HL-60/S4 treated with retinoic acid at 250 ng/mL for 4 days and 3 days (cell line): Measurements from ENCODE around the gene CAPN1.
"Not testable (repeated sequence)": the region's sequence is repeated elsewhere in the genome, so short reads cannot be mapped to it uniquely, and the experiment has no call there.

ENCODE experiments used
- in situ Hi-C: fragments of 300-500 bp; cut with MboI; formaldehyde crosslinking; loops from 2 replicates; pipeline ENCODE4 v1.7.0; 2022; ENCODE audit warnings: low sequenced_read_pairs

CAPN1 gene

DNA sequence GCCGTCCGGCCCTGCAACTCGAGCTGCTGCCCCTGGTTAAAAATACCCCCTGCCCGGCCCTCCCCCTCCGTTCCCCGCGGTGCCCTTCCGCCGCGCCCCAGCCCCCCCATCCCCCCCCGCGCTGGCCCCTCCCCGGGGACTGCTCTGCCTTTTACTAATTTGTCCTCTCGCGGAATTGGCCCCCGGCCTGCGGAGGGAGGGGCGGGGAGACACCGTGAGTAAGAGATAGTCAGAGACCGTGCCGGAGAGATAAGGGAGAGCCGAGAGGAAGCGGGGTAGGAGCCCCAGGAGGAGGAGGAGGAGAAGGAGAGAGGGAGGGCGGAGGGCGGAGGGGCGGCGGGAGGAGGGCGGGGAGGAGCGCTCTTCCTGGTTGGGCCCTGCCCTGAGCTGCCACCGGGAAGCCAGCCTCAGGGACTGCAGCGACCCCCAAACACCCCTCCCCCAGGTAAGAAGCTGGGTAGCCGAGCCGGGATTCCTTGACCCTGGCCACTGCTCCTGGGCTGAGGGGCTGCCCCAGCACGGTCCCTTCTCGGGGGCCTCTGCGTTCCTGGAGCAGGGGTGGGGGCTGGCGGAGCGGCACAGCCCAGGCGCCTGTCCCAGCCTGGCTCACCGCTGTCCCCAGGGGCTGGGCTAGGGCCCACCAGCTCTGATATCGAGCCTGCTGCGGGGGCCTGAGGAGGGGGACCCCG, at the start of gene CAPN1:
TSS of gene CAPN1 (plus strand) at position 360 of the 689 bp plus-strand sequence. CDS start 774 bp downstream, outside the sequence.
- in situ Hi-C loops, result no loop called here

DNA sequence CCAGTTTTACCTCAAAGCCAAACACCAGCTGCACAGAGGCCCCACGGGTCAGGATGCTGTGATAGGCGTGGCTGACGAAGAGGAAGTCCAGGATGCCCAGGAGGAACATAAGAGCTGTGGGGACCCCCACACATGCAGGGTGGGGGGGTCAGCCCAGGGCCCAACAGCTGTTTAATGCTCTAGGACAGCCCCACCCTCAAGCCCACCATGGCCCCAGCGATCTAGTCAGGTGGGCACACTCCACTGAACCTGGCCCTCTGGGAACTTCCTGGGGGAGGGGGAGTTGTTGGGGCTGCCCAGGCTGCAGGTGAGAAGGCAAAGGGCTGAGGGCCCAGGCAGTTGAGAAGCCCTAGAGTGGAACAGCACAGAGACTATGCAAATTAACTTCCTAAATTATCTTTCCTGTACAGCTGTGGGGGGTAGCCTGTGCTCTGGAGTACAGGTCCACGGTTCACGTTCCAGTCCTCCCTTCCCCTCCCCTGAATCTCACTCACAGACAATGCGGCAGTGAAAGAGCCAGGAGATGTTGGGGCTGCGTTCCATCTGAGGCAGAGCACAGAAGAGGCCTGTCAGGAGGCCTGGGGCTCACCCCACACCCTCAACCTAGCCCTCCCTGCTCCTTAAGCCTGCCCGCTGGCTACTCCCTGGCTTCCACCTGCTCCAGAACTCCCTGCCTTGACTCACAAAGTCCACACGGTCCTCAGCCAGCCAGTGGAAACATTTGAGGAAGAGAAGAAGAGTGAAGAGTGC, 49.3 kb upstream of the CAPN1 start:
- in situ Hi-C loops, result no loop called here

DNA sequence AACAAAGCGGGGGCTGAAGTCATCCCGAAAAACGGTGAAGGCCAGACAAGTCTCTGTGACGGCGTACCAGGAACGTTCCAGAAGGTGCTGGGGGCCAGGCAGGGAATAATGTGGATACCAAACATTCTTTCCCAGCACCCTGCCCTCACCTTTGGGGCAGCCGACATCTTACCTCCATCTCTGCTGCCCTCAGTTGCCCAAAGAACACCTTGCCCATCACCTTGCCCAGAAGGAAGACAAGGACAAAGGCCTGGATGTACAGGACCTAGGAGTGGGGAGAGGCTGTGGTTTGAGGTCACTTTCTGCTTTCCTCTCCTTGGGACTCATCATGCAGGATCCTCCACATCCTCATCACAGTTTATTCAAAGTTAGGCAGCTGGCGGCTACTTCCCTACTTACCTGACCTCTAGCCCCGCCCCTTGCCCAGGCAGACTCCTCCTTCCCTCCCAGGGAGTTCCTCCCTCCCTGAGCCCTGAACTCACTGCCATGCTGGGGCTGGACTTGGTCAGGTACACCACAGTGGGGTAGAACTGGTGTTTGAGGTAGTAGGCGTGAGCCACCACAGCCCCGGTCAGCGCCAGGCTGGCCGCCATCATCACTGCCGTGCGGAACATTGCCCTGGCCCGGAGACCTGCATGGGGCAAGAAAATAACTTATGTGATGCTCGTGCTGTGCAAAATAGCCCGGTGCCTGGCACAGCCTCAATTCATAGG, 48.6 kb upstream of the CAPN1 start:
- in situ Hi-C loops, result no loop called here

DNA sequence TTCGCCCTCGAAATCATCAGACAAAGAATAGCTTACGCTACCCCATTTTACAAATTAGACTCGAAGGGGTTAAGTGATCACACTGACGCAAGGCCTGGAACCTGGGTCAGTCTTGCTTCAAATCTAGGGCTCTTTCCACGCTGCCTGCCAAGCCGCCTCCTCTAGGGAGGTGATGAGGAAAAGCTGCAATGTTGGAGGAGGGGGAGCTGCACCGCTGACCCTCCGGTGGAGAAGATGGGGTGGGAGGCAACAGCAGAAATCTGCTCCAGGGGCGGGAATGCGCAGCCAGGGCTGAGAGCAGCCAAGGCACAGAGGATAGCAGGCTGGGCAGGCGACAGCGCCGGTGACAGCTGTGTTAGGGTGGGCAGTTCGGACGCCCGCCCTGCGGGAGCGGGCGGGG, 48.0 kb upstream of the CAPN1 start:
- in situ Hi-C loops, result no loop called here

DNA sequence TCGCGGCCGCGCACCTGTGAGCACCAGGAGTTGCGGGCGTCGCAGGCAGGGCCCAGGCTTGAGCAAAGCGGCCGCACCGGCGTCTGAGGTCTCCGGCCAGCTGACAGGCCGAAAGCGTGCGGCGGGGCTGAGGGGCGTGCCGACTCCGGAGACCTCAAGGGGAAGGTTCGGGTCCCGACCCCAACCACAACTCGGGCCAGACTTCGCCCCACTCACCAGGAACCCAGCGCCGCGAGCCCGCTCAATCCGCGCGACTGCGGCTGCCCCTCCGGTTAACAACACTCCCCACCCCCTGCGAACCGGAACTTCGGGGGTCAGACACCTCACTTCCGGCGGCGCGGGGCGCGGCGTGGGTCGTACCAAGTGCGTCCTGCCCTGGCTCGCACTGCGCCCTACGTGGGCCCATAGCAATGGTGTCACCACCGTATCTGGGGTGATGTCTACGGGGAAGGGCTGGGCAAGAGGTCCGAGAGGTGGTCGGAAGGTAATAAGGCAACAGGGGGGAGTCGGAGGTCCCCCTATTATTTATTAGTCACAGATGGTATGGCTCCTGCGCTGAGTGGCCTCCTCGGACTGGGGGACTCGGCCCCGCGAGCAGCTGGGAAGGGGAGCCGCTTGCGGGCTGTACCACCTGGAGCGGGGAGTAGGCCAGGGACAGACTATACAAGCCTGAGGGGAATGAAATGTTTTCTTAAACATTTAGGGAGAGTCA, 47.3 kb upstream of the CAPN1 start, which contains the start of gene SYVN1:
TSS of gene SYVN1 (minus strand) at position 280 of the 712 bp plus-strand sequence. CDS start 918 bp downstream, outside the sequence.
- in situ Hi-C loops, result no loop called here

DNA sequence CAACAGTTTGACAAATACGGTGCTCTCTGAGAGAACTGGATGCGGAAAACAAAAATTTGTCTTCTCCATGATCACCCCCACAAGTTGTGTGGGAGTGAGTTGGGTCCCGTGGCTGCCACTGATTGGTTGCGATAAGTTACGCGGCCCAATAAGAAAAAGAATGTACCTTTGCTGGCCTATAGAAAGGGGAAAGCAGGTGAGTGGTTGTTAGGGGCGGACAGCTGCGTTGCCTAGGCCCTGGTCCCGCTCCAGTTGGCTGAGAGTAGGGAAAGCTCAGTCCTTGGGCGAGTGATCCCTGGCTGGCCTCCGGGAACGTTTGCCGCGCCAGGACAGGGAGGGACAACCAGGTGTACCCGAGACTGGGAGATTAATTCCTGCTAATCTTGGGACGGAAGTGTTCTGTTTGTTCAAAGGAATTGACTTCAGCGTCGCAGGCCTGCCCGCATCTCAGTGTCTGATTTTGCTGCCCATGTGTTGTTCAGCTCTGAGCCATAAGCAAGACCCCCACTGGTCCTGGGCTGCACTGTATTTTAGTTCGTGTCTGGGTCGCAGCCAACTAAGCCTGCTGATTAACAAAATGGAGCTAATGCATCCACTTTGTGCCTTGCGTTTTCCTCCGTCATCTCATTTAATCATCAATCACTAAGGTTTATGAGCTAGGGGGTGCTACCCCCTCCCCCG, 46.6 kb upstream of the CAPN1 start:
- in situ Hi-C loops, result no loop called here

DNA sequence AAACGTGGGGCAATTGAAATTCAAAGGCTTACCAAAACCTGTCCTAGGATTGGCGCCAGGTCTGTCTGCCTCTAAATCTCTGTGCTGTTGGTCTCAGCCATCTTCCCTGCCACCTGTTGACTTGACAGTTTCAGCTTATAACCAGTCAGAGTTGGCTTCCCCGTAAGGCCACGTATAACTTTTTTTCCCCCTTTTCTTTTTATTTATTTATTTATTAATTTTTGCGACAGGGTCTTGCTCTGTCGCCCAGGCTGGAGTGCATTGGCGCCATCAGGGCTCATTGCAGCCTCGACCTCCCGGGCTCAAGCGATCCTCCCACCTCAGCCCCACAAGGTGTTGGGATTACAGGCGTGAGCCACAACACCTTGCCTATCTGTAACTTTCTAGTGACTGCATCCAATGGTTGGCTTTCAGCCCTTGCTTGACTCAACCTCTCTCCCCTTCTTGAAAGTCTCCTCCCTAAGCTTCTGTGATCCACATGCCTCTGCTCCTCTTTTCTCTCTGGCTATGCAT, 46.0 kb upstream of the CAPN1 start:
- in situ Hi-C loops, result no loop called here

DNA sequence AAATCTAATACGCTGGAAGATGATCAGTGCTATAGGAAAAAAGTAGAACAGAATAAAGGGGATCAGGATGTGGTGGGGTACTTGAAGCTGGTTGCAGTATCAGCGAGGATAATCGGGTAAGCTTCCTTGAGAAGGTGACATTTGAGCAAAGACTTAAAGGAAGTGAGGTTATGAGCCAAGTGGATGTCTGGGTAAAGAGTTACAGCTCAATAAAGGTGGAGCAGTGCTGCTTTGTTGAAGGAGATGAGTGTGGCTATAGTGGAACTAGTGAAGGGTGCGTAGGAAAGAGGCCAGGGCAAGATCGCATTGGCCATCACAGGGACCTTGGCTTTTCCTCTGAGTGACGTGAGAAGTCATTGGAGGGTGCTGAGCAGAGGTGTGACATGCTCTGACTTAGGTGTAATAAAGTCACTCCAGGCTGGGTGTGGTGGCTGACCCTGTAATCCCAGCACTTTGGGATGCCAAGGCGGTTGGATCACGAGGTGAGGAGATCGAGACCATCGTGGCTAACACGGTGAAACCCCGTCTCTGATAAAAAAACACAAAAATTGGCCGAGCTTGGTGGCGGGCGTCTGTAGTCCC, 45.1 kb upstream of the CAPN1 start:
- in situ Hi-C loops, result no loop called here

DNA sequence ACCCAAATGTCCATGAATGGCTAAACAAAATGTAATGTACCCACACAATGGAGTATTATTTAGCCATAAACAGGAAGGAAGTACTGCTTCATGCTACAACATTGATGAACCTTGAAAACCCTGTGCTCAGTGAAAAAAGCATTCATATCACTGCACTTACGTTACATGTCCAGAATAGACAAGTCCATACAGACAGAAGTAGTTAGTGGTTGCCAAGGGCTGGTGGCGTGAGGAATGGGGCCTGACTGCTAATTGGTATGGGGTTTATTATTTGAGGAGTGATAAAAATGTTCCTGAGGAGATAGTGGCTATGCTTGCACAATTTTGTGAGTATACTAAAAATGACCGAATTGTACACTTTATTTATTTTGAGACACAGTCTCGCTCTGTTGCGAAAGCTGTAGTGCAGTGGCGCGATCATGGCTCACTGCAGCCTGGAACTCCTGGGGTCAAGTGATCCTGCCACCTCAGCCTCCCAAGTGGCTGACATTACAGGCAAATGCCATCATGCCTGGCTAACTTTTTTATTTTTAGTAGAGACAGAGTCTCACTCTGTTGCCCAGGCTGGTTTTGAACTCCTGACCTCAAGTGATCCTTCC, 39.7 kb upstream of the CAPN1 start:
- in situ Hi-C loops, result no loop called here

DNA sequence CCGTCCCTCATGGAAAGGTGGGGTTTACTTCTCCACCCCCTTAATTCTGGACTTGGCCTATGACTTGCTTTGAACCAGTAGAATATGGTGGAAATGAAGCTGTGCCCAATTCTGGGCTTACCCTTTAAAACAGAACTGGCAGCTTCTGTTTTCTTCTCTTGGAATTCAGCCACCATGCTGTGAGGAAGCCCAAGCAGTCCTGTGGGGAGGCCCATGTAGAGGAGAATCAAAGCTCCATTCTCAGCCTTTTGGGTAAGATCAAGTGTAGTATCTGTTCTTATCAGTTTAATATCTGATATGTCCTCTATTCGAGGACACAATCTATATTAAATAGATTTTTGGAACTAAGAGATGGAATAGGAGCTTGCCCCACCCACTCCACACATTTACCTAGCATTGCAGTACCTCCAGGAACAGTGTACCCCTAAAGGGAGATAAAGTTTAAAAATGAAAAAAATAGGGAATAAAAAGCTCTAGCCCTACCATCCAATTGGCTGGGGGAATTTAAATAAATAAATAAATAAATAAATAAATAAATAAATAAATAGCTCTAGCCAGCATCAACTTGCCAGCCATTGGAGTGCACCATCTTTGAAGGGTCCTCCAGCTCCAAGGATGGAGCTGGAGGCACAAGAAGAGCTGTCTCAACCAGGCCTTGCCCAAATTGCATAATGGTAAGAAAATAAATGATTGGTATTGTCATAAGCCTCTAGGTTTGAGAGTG, 34.2 kb upstream of the CAPN1 start:
- in situ Hi-C loops, result no loop called here

DNA sequence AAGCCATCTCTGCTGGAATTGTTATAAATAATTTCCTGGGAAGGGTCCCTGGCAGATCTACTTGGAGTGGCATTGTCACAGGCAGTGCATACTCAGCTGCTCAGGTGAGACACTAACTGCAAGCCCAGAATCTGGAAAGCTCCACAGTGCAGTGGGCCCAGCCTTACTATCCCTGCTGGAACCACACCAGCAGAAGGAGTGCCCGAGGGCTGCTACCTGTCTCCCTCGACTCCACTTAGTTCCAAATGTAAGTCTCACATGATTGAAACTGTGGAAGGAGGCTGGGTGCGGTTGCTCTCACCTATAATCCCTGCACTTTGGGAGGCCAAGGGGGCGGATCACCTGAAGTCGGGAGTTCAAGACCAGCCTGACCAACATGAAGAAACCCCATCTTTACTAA, 33.1 kb upstream of the CAPN1 start:
- in situ Hi-C loops, result no loop called here

DNA sequence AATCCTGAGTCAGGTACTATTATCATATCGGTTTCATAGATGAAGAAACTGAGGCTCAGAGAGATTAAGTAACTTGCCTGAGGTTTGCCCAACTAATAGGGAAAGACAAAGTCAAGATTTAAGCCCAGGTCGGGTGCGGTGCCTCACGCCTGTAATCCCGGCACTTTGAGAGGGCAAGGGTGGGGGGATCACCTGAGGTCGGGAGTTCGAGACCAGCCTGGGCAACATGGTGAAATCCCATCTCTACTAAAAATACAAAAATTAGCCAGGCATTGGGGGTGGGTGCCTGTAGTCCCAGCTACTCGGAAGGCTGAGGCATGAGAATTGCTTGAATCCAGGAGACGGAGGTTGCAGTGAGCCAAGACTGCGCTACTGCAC, 31.6 kb upstream of the CAPN1 start:
- in situ Hi-C loops, result not testable (repeated sequence)

DNA sequence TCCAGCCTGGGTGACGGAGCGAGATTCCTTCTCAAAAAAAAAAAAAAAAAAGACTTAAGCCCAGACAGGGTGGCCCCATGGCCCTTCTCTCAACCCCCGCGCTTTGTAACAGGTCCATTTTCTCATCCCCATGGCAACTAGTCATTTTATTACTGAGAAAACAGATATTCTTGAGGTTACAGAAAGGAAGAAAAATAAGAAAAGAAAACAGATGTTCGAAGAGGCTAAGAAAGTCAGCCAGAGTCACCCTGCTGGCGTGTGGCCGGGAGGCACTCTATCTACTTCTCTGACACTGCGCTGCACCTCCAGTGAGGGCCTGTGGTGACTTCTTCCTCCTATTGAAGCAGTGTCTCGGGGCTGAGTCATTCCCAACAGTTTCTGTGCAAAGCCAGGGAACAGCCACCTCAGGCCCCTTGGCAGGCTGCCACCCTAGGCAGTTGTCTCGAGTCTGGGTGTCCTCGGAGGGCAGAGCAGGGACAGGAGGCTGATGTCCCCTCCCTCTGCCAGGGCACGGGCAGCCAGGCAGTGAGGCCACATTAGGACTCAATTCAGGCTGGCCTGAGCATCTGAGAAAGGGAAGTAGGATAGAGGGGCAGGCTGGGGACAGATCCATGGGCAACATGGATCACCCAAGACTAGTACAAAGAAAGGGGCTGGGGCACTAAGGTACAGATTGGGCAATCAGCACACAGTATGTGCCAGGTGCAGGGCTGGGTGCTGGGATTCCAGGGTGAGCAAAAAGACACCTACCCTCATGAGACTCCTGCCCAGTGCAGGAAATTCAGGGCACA, 31.0 kb upstream of the CAPN1 start:
- in situ Hi-C loops, result no loop called here

DNA sequence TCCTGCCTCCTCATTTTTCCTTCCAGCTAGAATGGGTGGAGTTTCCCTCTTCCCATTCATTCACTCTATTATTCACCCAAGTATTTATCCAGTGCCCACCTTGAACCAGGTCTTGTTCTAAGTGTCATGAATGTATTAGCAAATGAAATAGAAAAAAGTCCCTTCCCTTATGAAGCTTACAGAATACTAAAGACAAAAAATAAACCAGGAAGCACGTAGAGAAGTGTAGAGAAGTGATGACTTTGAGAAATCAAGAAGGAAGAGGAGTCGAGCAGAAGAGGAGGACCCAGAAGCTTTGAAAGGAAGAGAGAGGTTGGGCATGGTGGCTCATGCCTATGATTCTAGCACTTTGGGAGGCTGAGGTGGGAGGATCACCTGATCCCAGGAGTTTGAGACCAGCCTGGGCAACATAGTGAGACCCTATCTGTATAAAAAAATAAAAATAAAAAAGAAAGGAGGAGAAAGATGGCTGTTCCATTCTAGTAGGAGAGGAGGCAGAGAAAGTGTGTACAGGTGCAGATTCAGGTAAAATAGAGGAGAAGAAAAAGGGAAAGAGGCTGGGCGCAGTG, 30.3 kb upstream of the CAPN1 start:
- in situ Hi-C loops, result no loop called here

DNA sequence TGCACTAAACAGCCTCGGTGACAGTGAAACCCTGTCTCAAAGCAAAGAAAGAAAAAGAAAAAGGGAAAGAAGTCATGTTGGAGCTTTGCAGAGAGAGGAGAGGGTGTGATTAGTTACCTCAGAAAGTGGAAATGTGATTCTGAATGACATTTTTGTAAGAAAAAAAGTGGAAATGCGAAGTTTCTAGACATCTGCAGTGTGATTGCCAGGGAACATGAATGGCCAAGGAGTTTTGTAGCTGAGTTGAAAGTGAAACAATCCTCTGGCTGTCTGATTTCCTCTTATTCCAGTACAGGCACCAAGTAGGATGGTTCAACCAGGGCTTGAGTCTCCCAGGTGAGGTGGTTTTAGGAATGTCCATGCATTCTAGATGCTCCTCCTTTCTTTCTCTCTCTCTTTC, 29.6 kb upstream of the CAPN1 start:
- in situ Hi-C loops, result no loop called here

DNA sequence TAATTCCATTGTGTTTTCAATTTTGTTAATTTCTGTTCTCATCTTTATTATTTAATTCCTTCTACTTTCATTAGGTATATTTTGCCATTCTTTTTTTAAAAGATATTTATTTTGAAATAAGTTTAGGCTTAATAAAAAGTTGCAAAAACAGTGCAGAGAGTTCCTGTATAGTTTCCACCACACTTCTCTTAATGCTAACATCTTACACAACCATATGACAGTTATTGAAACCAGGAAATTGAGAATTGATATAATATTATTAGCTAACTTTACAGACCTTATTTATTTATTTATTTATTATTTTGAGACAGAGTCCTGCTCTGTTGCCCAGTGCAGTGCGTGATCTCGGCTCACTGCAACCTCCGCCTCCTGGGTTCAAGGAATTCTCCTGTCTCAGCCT, 25.5 kb upstream of the CAPN1 start:
- in situ Hi-C loops, result no loop called here

DNA sequence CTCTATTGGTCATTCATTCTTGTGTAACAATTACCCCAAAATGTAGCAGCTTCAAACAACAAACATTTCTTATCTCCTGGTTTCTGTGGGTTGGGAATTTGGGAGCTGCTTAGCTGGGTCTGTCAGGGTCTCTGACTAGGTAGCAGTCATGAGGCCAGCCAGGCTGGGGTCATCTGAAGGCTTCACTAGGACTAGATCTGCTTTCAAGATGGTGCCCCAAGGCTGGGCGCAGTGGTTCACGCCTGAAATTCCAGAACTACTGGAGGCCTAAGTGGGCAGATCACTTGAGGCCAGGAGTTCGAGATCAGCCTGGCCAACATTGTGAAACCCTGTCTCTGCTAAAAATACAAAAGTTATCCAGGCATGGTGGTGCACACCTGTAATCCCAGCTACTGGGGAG, 24.8 kb upstream of the CAPN1 start:
- in situ Hi-C loops, result no loop called here

DNA sequence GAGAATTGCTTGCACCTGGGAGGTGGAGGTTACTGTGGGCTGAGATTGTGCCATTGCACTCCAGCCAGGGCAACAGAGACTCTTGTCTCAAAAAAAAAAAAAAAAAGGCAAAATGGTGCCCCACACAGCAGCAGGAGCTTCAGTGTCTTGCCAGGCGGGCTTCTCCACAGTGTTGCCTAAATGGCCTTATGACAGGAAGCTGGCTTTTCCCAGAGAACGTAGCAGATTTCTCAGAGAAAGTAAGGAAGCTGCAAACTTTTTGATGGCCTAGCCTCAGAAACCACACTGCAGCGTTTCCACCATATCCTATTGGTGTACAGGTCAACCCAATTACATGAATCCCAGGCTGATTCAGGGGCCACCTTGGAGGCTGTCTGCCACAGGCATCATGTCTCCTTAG, 24.4 kb upstream of the CAPN1 start:
- in situ Hi-C loops, result no loop called here
